ENCODE measurements around the gene TROAP. TPM values are rescaled to one million over a fixed set of nuclear protein-coding genes. Genes with fewer than 3 reads are reported as not detected.
"Not testable (repeated sequence)": the region's sequence is repeated elsewhere in the genome, so short reads cannot be mapped to it uniquely, and the experiment has no call there.

Gene TROAP
- total and polyA plus RNA-seq, 2 donors (not counting 1 experiment from before 2014, with no cell fraction given), result 0.88 to 1.0 TPM

DNA sequence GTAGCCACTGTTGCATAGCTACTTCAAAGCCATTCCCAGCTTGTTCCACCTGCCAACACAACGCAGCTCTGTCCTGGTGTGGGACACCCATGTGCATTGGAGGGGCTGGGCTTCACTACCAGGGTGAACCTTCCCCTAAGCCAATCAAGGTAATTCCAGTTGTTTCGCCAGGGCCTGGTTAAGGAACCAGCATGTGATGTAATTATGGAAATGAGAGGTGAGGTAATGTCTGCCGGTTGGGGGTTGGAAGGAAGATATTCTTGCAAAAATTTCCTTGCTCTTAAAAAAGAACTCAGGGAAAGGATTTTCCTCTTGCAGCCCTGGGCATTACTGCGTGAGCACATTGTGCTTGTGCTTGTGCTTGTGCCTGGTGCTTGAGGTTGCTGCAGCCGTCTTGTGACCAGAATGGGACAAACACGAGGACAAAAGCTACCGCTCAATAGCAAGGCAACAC lies 43.3 kb upstream of the TROAP start:
- intact Hi-C loops (cut with micrococcal nuclease), result no loop called here
- Histone ChIP-seq H3K9ac (ENCODE audit: low read length) (no peak overlapping the region), H3K27ac (ENCODE audit: low read length in 2 of 2) (no peak overlapping the region), H3K27me3 (replicated peaks in 1 of 4; ENCODE audit: control extremely low read depth in 1 of 4, control insufficient read depth in 3 of 4, insufficient read depth in 4 of 4, low read length in 3 of 4) (peaks cover 0 to 14% (median 1%) of the 10 kb centered on the region in 4 experiments), H2AFZ (ENCODE audit: insufficient read depth, low read depth, low read length, poor library complexity, severe bottlenecking) (no peak overlapping the region), H3K4me3 (ENCODE audit: control extremely low read depth in 1 of 5, extremely low read depth in 1 of 5, insufficient read depth in 1 of 5, low read depth in 2 of 5, low read length in 4 of 5) (no peak overlapping the region), H4K20me1 (ENCODE audit: control insufficient read depth, insufficient read depth, low read length, poor library complexity, severe bottlenecking) (no peaks in the 10 kb centered on the region), H3K4me1 (ENCODE audit: control insufficient read depth in 2 of 2, insufficient read depth in 2 of 2, low read length in 2 of 2) (no peaks in the 10 kb centered on the region), H3K4me2 (replicated peaks; ENCODE audit: low read depth, low read length, poor library complexity, severe bottlenecking) (no peak overlapping the region), H3K9me3 (ENCODE audit: control extremely low read depth in 1 of 3, control insufficient read depth in 2 of 3, insufficient read depth in 1 of 3, low read length in 2 of 3) (no peaks in the 10 kb centered on the region), H3K36me3 (replicated peaks in 1 of 2; ENCODE audit: control extremely low read depth in 1 of 2, control insufficient read depth in 1 of 2, extremely low read depth in 1 of 2, insufficient read depth in 2 of 2, low read length in 1 of 2) (peaks cover 0 to 2% of the 10 kb centered on the region in 2 experiments), H3K79me2 (ENCODE audit: control insufficient read depth, insufficient read depth, low read length) (no peaks in the 10 kb centered on the region)
- peaks cover 7% of the 10 kb centered on the region for H3K27me3 Mint-ChIP-seq
- H3K4me1 Mint-ChIP-seq, result no peaks in the 10 kb centered on the region
- H3K4me3 Mint-ChIP-seq, result no peak overlapping the region
- ChIA-PET POLR2A (no interaction called here), CTCF (interaction anchor here (1.0 to 2.1 kb wide), 5 partner anchors 9 to 78 kb away, joined by 3 to 8 read pairs (median 3); no protein-coding TSS in a partner anchor)
- no peaks in the 10 kb centered on the region for H3K9me3 Mint-ChIP-seq (ENCODE audit: insufficient read depth)
- DNase-seq (no peak), ATAC-seq (ENCODE audit: low read depth) (no peak)
- TF ChIP-seq CTCF (IDR thresholded peaks at IDR 0.05) (no peak), EZH2 (IDR thresholded peaks at IDR 0.05; ENCODE audit: borderline replicate concordance, insufficient read depth, low read depth, low read length, poor library complexity, severe bottlenecking) (no peak)
- no peak overlapping the region for H3K27ac Mint-ChIP-seq
- 91% methylated on average over 5 of the region's 7 CpGs for WGBS (ENCODE audit: insufficient coverage)

GRCh38 chr12:49280545-49280944 lies 42.5 kb upstream of the TROAP start:
- WGBS (ENCODE audit: insufficient coverage), result 71% methylated on average over 1 of the region's 6 CpGs
- intact Hi-C loops (cut with micrococcal nuclease), result not testable (repeated sequence)

More at GRCh38 chr12:49280545-49280944, 42.5 kb upstream of the TROAP start:
- H4K20me1 ChIP-seq (ENCODE audit: control insufficient read depth, insufficient read depth, low read length, poor library complexity, severe bottlenecking); H3K4me2 ChIP-seq (replicated peaks; ENCODE audit: low read depth, low read length, poor library complexity, severe bottlenecking); H3K4me3 Mint-ChIP-seq; H3K9me3 ChIP-seq (ENCODE audit: control extremely low read depth in 1 of 3, control insufficient read depth in 2 of 3, insufficient read depth in 1 of 3, low read length in 2 of 3); H2AFZ ChIP-seq (ENCODE audit: insufficient read depth, low read depth, low read length, poor library complexity, severe bottlenecking); H3K4me1 ChIP-seq (ENCODE audit: control insufficient read depth in 2 of 2, insufficient read depth in 2 of 2, low read length in 2 of 2); H3K4me1 Mint-ChIP-seq; H3K9me3 Mint-ChIP-seq (ENCODE audit: insufficient read depth); DNase-seq; H3K4me3 ChIP-seq (ENCODE audit: control extremely low read depth in 1 of 5, extremely low read depth in 1 of 5, insufficient read depth in 1 of 5, low read depth in 2 of 5, low read length in 4 of 5); ATAC-seq (ENCODE audit: low read depth); H3K9ac ChIP-seq (ENCODE audit: low read length); H3K27ac ChIP-seq (ENCODE audit: low read length in 2 of 2); H3K27ac Mint-ChIP-seq; H3K36me3 ChIP-seq (replicated peaks in 1 of 2; ENCODE audit: control extremely low read depth in 1 of 2, control insufficient read depth in 1 of 2, extremely low read depth in 1 of 2, insufficient read depth in 2 of 2, low read length in 1 of 2); POLR2A ChIA-PET; H3K27me3 Mint-ChIP-seq; H3K79me2 ChIP-seq (ENCODE audit: control insufficient read depth, insufficient read depth, low read length): not testable (repeated sequence)
- CTCF ChIA-PET, result interaction anchor here (1.0 to 2.1 kb wide), 3 partner anchors 8 to 78 kb away, joined by 3 to 8 read pairs (median 3); no protein-coding TSS in a partner anchor
- H3K27me3 ChIP-seq (replicated peaks in 1 of 4; ENCODE audit: control extremely low read depth in 1 of 4, control insufficient read depth in 3 of 4, insufficient read depth in 4 of 4, low read length in 3 of 4), result peaks cover 0 to 15% (median 1%) of the 10 kb centered on the region in 4 experiments
